Myocyte (in vitro differentiated cells): Measurements from ENCODE around the gene CD96. TPM values are rescaled to one million over a fixed set of nuclear protein-coding genes. Genes with fewer than 3 reads are reported as not detected.
"Not testable (repeated sequence)": the region's sequence is repeated elsewhere in the genome, so short reads cannot be mapped to it uniquely, and the experiment has no call there.

Source experiments
- DNase-seq: peaks from one replicate; pipeline ENCODE4 v3.0.0-alpha.2; 2012; ENCODE audit warnings: low read depth
- total RNA-seq: library from RNA; depleted of rRNA; stranded (reverse); fragments of >200 nt; gene quantifications from 2 replicates; pipeline ENCODE4 v1.2.3, GENCODE V29; 2014

The CD96 gene
- total RNA-seq, 1 donor from 2014 or later: 0.08 TPM

DNA sequence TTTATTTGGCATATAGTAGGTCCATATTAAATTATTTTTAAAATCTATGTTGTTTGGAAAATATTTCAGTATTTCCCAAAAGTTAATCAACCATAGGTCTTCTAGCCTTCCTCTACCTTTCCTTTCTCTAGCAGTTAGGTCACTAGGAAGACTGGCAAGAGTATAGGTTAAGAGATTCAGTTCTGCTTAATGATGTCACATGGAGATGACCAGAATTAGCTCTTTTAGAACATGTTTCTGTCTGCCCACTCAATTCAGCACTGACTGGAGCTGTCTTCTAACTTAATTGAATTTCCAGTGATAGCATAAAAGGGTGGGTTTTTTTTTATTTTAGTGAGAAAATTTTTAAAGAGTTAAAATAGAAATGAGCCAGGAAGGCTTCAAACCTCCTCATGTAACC is 76.9 kb downstream of the CD96 start:
- DNase-seq: no peak

- DNase-seq: peak; percentile 60
These were observed 77.8 kb downstream of the CD96 start for GRCh38 chr3:111619833-111620232.

GRCh38 chr3:111621535-111621934 is 79.5 kb downstream of the CD96 start:
- no peak for DNase-seq

GRCh38 chr3:111627092-111627491 is 85.1 kb downstream of the CD96 start:
- peak; percentile 11 for DNase-seq

- DNase-seq: not testable (repeated sequence)
These were observed 87.0 kb downstream of the CD96 start for GRCh38 chr3:111629018-111629417.

GRCh38 chr3:111630638-111631037 is 88.6 kb downstream of the CD96 start:
- not testable (repeated sequence) for DNase-seq

DNA sequence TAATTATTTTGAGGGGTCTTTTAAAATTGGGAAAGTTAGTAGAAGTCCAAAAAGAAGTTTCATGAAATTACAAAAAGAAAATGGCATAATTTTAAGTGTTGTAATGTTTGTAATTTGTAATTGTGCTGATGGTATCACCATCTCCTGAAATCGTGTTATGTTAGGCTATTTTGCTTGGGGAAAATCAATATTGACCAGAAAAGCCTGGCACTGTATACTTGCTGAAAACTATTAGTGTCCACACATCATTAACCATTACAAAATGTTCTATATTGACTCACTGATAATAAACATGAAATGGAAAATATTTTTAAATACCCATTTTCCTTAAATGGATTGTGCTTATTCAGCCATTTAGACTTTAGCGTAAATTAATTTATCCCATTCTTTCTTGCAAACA is 93.4 kb downstream of the CD96 start:
- DNase-seq: no peak

DNA sequence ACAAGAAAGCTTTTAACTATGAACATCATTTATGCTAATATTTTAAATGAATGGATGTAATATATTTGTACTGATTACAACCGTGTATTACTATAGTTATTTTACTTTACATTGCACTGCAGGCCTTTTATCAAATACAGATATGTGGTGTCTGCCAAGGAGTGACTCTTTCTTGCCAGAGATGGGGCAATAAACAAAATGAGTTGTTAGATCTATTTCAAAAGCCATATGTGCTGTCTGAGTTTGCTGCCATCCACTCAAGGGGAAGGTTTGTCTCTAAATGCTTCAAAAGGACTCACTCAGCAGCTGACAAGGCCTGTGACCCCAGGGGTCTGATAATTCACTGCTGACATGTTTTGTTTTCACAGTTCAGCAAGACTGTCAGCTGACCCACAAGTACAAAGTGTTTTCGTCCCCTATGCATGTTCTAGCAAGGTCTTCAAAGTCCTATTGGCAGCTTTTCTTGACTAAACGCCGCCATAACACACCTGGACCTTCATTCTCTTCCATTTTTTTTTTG is 94.4 kb downstream of the CD96 start:
- no peak for DNase-seq

GRCh38 chr3:111639316-111639715 is 97.3 kb downstream of the CD96 start:
- DNase-seq: no peak

DNA sequence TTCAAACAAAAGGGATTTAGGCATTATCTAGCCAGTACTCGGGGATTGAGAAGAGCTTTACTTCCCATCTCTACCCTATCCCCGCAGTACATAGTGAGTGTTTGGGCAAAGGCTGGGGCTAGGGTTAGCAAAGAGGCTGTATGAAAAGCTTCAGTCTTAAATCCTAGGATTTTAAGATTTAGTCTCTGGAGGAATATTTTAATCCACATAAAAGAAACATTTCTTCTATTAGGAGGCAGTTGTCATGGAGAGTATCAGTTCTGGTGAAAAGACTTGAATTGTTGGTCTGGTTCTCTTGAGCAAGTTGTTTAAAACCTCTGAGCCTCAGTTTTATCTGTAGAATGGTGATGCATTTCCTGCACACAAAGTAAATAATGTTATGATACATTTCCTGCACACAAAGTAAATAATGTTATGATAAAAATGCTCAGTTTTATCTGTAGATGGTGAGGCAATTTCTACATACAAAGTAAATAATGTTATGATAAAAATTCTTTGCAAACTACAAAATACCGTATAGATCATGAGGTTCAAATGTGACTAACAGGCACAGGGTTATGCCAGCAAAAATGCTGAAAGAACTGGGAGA is 107.1 kb downstream of the CD96 start:
- DNase-seq: no peak

GRCh38 chr3:111650378-111651275 is 108.6 kb downstream of the CD96 start:
- DNase-seq: peak; percentile 5

DNA sequence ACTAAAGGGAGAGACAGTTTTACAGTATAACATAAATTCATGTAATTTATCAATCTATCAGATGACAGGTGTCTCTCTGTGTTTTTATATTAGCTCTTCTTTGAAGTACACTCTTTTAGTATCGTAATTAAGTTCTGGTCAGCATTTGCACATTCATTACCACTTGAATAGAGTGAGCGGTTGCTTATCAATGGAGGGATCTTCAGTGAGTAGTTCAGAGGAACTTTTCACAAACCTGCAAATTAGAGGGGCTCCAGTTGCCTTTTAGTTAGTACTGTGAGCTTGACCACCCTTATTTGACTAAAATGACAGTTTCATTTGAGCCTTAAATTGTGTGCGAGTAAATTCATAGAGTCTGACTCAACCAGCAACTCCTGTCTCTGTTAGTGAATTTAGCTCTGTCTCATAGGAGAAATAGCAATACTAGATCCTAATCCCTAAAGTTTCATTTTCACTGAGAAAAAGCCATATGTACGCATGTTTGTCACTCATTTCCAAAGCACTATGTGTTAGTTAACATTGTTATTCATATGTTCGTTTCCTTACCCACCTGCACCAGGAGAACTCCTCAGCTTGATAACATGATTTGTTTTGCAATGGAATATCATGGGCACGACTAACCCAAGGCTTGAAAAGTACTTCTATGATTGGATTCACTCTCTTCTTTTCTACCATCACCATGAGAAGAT is 110.6 kb downstream of the CD96 start:
- no peak for DNase-seq

- no peak for DNase-seq
These were observed 111.8 kb downstream of the CD96 start for GRCh38 chr3:111653766-111654165.

DNA sequence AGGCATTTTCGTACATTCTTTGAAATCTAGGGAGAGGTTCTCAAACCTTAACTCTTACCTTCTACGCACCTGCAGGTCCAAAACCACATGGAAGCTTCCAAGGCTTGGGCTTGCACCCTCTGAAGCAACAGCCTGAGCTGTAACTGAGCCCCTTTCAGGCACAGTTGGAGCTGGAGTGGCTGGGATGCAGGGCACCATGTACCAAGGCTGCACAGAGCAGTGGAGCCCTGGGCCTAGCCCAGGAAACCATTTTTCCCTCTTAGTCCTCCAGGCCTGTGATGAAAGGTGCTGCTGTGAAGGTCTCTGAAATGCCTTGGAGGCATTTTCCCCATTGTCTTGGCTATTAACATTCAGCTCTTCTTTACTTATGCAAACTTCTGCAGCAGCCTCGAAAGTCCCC is 120.0 kb downstream of the CD96 start:
- no peak for DNase-seq

- DNase-seq: no peak
These were observed 120.9 kb downstream of the CD96 start for GRCh38 chr3:111662907-111663306.

DNA sequence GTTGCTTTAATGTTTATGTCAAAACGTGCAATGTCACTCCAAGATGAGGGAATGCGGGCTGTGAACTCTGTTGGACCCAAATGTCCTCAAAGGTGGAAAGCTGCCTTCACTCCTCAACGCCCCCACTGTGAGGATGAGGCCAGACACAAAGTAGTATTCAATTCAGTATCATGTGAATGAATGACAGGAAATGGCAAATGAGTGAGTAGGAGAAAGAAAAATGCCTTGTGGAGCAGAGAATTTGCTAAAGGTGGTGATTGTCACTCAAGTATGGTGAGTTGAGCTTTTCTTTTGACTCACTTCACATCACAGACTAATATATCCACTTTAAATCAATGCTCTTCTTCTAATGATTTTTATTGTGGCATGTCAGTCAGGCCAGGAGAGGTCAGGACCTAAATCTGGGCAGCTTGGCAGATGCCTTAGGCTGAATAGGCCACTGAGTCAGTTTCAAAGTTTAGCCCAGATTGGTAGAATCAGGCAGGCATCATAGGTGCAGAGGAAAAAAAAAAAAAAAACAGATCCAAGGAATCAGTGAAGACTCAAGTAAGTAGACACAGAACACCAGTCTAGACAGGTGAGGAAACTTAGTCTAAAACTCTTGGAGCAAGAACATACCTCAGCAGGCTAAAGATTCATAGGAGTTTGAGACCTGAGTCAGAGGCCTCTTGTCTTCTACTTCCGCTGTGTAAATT is 124.2 kb downstream of the CD96 start:
- no peak for DNase-seq

DNA sequence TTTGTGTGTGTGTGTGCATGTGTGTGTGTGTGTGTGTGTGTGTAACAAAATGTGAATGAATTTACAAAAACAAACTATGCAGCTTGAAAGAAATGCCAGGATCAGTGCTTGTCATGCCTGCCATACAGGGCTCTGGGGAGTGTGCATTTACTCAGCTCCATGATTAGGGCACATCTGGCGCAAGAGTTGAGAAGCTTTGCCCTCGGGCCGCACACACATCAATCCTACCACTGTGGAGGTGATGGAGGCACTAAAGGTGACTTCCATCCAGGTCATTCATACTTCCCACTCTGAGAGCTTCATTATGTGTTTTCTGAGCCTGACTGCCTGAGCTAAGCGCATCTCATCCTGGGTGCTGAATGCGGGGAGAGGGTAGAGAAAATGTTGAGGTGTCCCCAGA is 125.2 kb downstream of the CD96 start:
- DNase-seq: no peak

DNA sequence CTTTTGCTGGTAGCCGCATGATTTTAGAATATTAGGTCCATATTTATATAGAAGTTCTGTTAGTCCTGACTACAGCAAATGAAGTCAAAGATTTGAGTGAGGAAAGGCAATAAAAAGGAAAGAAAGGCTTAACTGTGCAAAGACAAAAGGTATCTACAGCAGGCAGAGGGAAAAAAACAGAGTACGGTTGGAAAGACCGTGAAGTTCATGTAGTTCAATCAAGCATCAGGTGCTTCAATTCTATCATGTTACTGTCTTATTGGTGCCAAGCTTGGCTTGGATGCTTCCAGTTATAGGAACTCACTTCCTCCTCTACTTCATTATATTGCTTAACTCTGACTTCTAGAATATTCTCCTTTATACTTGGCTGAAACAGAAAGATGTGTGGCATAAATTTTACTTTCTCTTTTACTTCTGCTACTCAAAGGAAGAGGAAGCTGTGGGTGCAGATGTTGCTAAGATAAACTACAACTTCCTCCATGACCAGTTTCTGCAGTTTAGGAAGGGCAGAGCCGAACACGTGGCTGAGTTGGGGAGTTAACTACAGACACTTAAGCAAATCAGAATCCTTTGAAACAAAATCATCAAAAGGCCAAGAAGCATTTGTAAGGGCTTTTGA is 125.7 kb downstream of the CD96 start:
- DNase-seq: no peak

- DNase-seq: no peak
These were observed 126.3 kb downstream of the CD96 start for GRCh38 chr3:111668326-111668725.

GRCh38 chr3:111668888-111669488 is 127.0 kb downstream of the CD96 start:
- DNase-seq: peak; percentile 53
